HPDE6-E6E7 (cell line): ENCODE data around the gene GET3.
"Not testable (repeated sequence)": the region's sequence is repeated elsewhere in the genome, so short reads cannot be mapped to it uniquely, and the experiment has no call there.

Source experiments
- DNase-seq: peaks from one replicate; pipeline ENCODE4 v3.0.0; 2011; ENCODE audit warnings: missing footprints; ENCODE audit errors: extremely low spot score

Gene GET3

DNA sequence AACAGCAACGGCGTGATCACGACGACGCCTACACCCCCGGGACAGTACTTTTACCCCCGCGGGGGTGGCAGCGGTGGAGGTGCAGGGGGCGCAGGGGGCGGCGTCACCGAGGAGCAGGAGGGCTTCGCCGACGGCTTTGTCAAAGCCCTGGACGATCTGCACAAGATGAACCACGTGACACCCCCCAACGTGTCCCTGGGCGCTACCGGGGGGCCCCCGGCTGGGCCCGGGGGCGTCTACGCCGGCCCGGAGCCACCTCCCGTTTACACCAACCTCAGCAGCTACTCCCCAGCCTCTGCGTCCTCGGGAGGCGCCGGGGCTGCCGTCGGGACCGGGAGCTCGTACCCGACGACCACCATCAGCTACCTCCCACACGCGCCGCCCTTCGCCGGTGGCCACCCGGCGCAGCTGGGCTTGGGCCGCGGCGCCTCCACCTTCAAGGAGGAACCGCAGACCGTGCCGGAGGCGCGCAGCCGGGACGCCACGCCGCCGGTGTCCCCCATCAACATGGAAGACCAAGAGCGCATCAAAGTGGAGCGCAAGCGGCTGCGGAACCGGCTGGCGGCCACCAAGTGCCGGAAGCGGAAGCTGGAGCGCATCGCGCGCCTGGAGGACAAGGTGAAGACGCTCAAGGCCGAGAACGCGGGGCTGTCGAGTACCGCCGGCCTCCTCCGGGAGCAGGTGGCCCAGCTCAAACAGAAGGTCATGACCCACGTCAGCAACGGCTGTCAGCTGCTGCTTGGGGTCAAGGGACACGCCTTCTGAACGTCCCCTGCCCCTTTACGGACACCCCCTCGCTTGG lies 55.0 kb downstream of the GET3 start:
- DNase-seq = no peak

GRCh38 chr19:12792853-12793289 lies 55.6 kb downstream of the GET3 start:
- DNase-seq = no peak

- no peak for DNase-seq
These were observed 56.2 kb downstream of the GET3 start for GRCh38 chr19:12793290-12794195.

- no peak for DNase-seq
These were observed 57.1 kb downstream of the GET3 start for GRCh38 chr19:12794196-12794941.

- no peak for DNase-seq
These were observed 57.7 kb downstream of the GET3 start for GRCh38 chr19:12794971-12795381.

GRCh38 chr19:12796146-12797071 lies 59.1 kb downstream of the GET3 start:
- DNase-seq = no peak

- no peak for DNase-seq
These were observed 59.9 kb downstream of the GET3 start for GRCh38 chr19:12797141-12797587.

DNA sequence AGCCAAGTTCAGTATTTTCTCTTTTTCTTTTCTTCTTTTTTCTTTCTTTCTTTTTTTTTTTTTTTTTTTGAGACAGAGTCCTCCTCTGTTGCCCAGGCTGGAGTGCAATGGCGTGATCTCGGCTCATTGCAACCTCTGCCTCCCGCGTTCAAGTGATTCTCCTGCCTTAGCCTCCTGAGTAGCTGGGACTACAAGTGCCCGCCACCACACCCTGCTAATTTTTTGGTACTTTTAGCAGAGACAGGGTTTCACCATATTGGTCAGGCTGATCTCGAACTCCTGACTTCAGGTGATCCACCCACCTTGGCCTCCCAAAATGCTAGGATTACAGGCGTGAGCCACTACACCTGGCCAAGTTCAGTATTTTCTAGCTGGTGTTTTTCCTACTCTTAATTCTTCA lies 60.3 kb downstream of the GET3 start:
- DNase-seq = not testable (repeated sequence)
